ENCODE data around the gene TTC39B. TPM values are rescaled to one million over a fixed set of nuclear protein-coding genes. Genes with fewer than 3 reads are reported as not detected.
A peak's percentile ranks its signal among the peaks of the same experiment; 100 is the strongest.

TTC39B gene
- total and polyA plus RNA-seq, 4 experiments from 2014 or later, result 10.5 to 30.2 (median 19.9) TPM

GRCh38 chr9:15225564-15226126 lies 81.4 kb downstream of the TTC39B start:
- ChIA-PET CTCF (ENCODE audit: partially characterized antibody) (interaction anchor here (0.8 to 1.7 kb wide), 2 partner anchors 16 to 47 kb away, joined by 3 read pairs; no protein-coding TSS in a partner anchor), POLR2A (ENCODE audit: partially characterized antibody) (no interaction called here)
- Mint-ChIP-seq H3K9me3 (no peaks in the 10 kb centered on the region), H3K36me3 (peaks cover 38 to 39% of the 10 kb centered on the region in 2 donors), H3K4me1 (peaks cover 9 to 36% (median 28%) of the 10 kb centered on the region in 4 donors), H3K27ac (no peak overlapping the region), H3K27me3 (no peaks in the 10 kb centered on the region), H3K4me3 (no peak overlapping the region)
- intact Hi-C loops (cut with micrococcal nuclease), result no loop called here
- no peaks in the 10 kb centered on the region for H3K9me3 ChIP-seq (ENCODE audit: control insufficient read depth in 1 of 2, low read length in 2 of 2)
- H3K4me1 ChIP-seq (ENCODE audit: insufficient read depth, low read length), result peaks cover 11% of the 10 kb centered on the region
- no peaks in the 10 kb centered on the region for H3K27me3 ChIP-seq (ENCODE audit: insufficient read depth, low read length)
- H3K4me3 ChIP-seq (ENCODE audit: low read length in 2 of 2), result no peak overlapping the region
- H3K36me3 ChIP-seq (ENCODE audit: insufficient read depth, low read length), result peaks cover 7% of the 10 kb centered on the region
- no peak overlapping the region for H3K27ac ChIP-seq (ENCODE audit: low read depth, low read length)
- DNase-seq, result no peak

DNA sequence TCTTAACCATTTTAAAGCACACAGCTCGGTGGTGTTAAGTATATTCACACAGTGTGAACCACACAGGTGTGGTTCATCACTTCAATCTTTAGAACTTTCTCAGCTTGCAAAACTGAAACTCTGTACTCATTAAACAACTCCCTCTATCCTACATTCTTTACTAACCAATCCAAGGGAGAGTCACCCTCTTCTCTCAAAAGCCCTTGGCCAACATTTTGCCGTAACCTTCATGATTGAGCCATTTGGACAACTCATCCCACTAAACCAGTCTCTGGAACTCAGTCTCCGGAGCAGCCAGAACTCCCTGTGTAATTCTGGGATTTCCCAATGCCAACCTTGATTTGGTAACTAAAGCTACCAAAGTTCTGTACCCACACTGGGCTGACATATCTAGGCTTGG lies 84.7 kb downstream of the TTC39B start:
- ChIA-PET CTCF (ENCODE audit: partially characterized antibody) (interaction anchor here (2.1 to 3.6 kb wide), 2 partner anchors 10 to 11 kb away, joined by 7 to 23 read pairs; no protein-coding TSS in a partner anchor), POLR2A (ENCODE audit: partially characterized antibody) (no interaction called here)
- H3K4me3 Mint-ChIP-seq, result no peak overlapping the region
- no peak for DNase-seq
- Histone ChIP-seq H3K4me3 (ENCODE audit: low read length in 2 of 2) (no peak overlapping the region), H3K36me3 (ENCODE audit: insufficient read depth, low read length) (peaks cover 7% of the 10 kb centered on the region), H3K27me3 (ENCODE audit: insufficient read depth, low read length) (no peaks in the 10 kb centered on the region), H3K9me3 (ENCODE audit: control insufficient read depth in 1 of 2, low read length in 2 of 2) (no peaks in the 10 kb centered on the region), H3K4me1 (ENCODE audit: insufficient read depth, low read length) (no peaks in the 10 kb centered on the region), H3K27ac (ENCODE audit: low read depth, low read length) (no peak overlapping the region)
- peak overlapping the region in 2 of 7 donors; percentile 51 to 62 for H3K27ac Mint-ChIP-seq
- intact Hi-C loops (cut with micrococcal nuclease), result no loop called here
- peaks cover 5 to 21% (median 13%) of the 10 kb centered on the region in 4 donors for H3K4me1 Mint-ChIP-seq
- peaks cover 42 to 52% of the 10 kb centered on the region in 2 donors for H3K36me3 Mint-ChIP-seq
- no peaks in the 10 kb centered on the region for H3K9me3 Mint-ChIP-seq
- no peaks in the 10 kb centered on the region for H3K27me3 Mint-ChIP-seq

GRCh38 chr9:15221746-15222145 lies 85.3 kb downstream of the TTC39B start:
- no peak overlapping the region for H3K4me3 Mint-ChIP-seq
- DNase-seq, result no peak
- ChIA-PET CTCF (ENCODE audit: partially characterized antibody) (interaction anchor here (0.7 to 3.6 kb wide), 3 partner anchors 10 to 15 kb away, joined by 3 to 23 read pairs (median 7); no protein-coding TSS in a partner anchor), POLR2A (ENCODE audit: partially characterized antibody) (no interaction called here)
- H3K27ac Mint-ChIP-seq, result peak overlapping the region in 1 of 7 donors; percentile 51
- peaks cover 7% of the 10 kb centered on the region for H3K36me3 ChIP-seq (ENCODE audit: insufficient read depth, low read length)
- H3K27ac ChIP-seq (ENCODE audit: low read depth, low read length), result no peak overlapping the region
- intact Hi-C loops (cut with micrococcal nuclease), result no loop called here
- H3K27me3 ChIP-seq (ENCODE audit: insufficient read depth, low read length), result no peaks in the 10 kb centered on the region
- no peaks in the 10 kb centered on the region for H3K27me3 Mint-ChIP-seq
- H3K9me3 Mint-ChIP-seq, result no peaks in the 10 kb centered on the region
- H3K9me3 ChIP-seq (ENCODE audit: control insufficient read depth in 1 of 2, low read length in 2 of 2), result no peaks in the 10 kb centered on the region
- peaks cover 41 to 56% of the 10 kb centered on the region in 2 donors for H3K36me3 Mint-ChIP-seq
- H3K4me1 Mint-ChIP-seq, result peaks cover 5 to 19% (median 13%) of the 10 kb centered on the region in 4 donors
- H3K4me1 ChIP-seq (ENCODE audit: insufficient read depth, low read length), result no peaks in the 10 kb centered on the region
- no peak overlapping the region for H3K4me3 ChIP-seq (ENCODE audit: low read length in 2 of 2)

- ChIA-PET POLR2A (ENCODE audit: partially characterized antibody) (no interaction called here), CTCF (ENCODE audit: partially characterized antibody) (interaction anchor here (1.7 to 3.6 kb wide), 2 partner anchors 9 to 12 kb away, joined by 6 to 23 read pairs; no protein-coding TSS in a partner anchor)
- H3K27ac ChIP-seq (ENCODE audit: low read depth, low read length), result no peak overlapping the region
- intact Hi-C loops (cut with micrococcal nuclease), result no loop called here
- Mint-ChIP-seq H3K4me1 (peaks cover 6 to 17% (median 13%) of the 10 kb centered on the region in 4 donors), H3K36me3 (peaks cover 35 to 62% of the 10 kb centered on the region in 2 donors), H3K27me3 (no peaks in the 10 kb centered on the region), H3K27ac (peak overlapping the region in 5 of 7 donors; percentile 2 to 60 (median 17)), H3K9me3 (no peaks in the 10 kb centered on the region), H3K4me3 (no peak overlapping the region)
- H3K4me1 ChIP-seq (ENCODE audit: insufficient read depth, low read length), result no peaks in the 10 kb centered on the region
- no peak overlapping the region for H3K4me3 ChIP-seq (ENCODE audit: low read length in 2 of 2)
- DNase-seq, result no peak
- peaks cover 7% of the 10 kb centered on the region for H3K36me3 ChIP-seq (ENCODE audit: insufficient read depth, low read length)
- H3K9me3 ChIP-seq (ENCODE audit: control insufficient read depth in 1 of 2, low read length in 2 of 2), result no peaks in the 10 kb centered on the region
- no peaks in the 10 kb centered on the region for H3K27me3 ChIP-seq (ENCODE audit: insufficient read depth, low read length)
Observed at GRCh38 chr9:15220658-15221318, 86.2 kb downstream of the TTC39B start.

- intact Hi-C loops (cut with micrococcal nuclease), result no loop called here
- Histone ChIP-seq H3K9me3 (ENCODE audit: control insufficient read depth in 1 of 2, low read length in 2 of 2) (no peaks in the 10 kb centered on the region), H3K4me3 (ENCODE audit: low read length in 2 of 2) (no peak overlapping the region), H3K27me3 (ENCODE audit: insufficient read depth, low read length) (no peaks in the 10 kb centered on the region), H3K4me1 (ENCODE audit: insufficient read depth, low read length) (no peaks in the 10 kb centered on the region), H3K27ac (ENCODE audit: low read depth, low read length) (no peak overlapping the region), H3K36me3 (ENCODE audit: insufficient read depth, low read length) (peaks cover 7% of the 10 kb centered on the region)
- Mint-ChIP-seq H3K9me3 (no peaks in the 10 kb centered on the region), H3K36me3 (peaks cover 27 to 56% of the 10 kb centered on the region in 2 donors), H3K27me3 (no peaks in the 10 kb centered on the region), H3K27ac (peak overlapping the region in 3 of 7 donors; percentile 3 to 82 (median 35)), H3K4me1 (peaks cover 6 to 17% (median 12%) of the 10 kb centered on the region in 4 donors), H3K4me3 (no peak overlapping the region)
- DNase-seq, result no peak
- ChIA-PET POLR2A (ENCODE audit: partially characterized antibody) (no interaction called here), CTCF (ENCODE audit: partially characterized antibody) (interaction anchor here (1.7 to 3.6 kb wide), 2 partner anchors 8 to 11 kb away, joined by 6 to 23 read pairs; no protein-coding TSS in a partner anchor)
Observed at GRCh38 chr9:15219546-15219945, 87.5 kb downstream of the TTC39B start.

GRCh38 chr9:15218994-15219393 lies 88.0 kb downstream of the TTC39B start:
- ChIA-PET POLR2A (ENCODE audit: partially characterized antibody) (no interaction called here), CTCF (ENCODE audit: partially characterized antibody) (no interaction called here)
- Histone ChIP-seq H3K4me1 (ENCODE audit: insufficient read depth, low read length) (no peaks in the 10 kb centered on the region), H3K36me3 (ENCODE audit: insufficient read depth, low read length) (peaks cover 7% of the 10 kb centered on the region), H3K9me3 (ENCODE audit: control insufficient read depth in 1 of 2, low read length in 2 of 2) (no peaks in the 10 kb centered on the region), H3K27me3 (ENCODE audit: insufficient read depth, low read length) (no peaks in the 10 kb centered on the region), H3K27ac (ENCODE audit: low read depth, low read length) (no peak overlapping the region), H3K4me3 (ENCODE audit: low read length in 2 of 2) (no peak overlapping the region)
- no peaks in the 10 kb centered on the region for H3K9me3 Mint-ChIP-seq
- no peaks in the 10 kb centered on the region for H3K27me3 Mint-ChIP-seq
- H3K36me3 Mint-ChIP-seq, result peaks cover 22 to 51% of the 10 kb centered on the region in 2 donors
- intact Hi-C loops (cut with micrococcal nuclease), result no loop called here
- H3K4me1 Mint-ChIP-seq, result peaks cover 6 to 13% (median 10%) of the 10 kb centered on the region in 4 donors
- DNase-seq, result no peak
- H3K4me3 Mint-ChIP-seq, result no peak overlapping the region
- peak overlapping the region in 2 of 7 donors; percentile 15 to 82 for H3K27ac Mint-ChIP-seq

DNA sequence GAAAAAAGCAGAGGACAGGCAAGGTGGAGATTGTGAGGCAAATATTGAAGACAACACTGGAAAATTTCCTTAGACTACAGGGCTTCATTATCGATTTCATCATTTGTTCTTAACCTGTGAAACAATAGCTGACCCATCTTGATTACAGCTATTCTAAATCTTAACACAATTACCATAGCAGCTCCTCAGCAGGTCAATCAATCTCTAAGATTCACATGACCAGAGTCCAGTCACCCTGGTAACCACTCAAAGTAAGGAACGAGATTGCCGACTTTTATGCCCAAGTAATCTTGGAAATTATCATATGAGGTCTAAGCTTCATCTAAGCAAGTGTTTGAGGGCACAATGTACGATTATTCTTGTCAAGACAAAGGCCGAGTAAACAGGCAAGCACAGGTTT lies 93.8 kb downstream of the TTC39B start:
- Mint-ChIP-seq H3K4me1 (peaks cover 3 to 10% (median 6%) of the 10 kb centered on the region in 4 donors), H3K4me3 (no peak overlapping the region), H3K27me3 (no peaks in the 10 kb centered on the region), H3K9me3 (no peaks in the 10 kb centered on the region), H3K36me3 (peaks cover 27 to 56% of the 10 kb centered on the region in 2 donors), H3K27ac (peak overlapping the region in 3 of 7 donors; percentile 42 to 80 (median 69))
- ChIA-PET CTCF (ENCODE audit: partially characterized antibody) (interaction anchor here (0.7 to 5.7 kb wide), 15 partner anchors 8 to 394 kb away, joined by 3 to 70 read pairs (median 7); partner anchors contain the start of gene TTC39B), POLR2A (ENCODE audit: partially characterized antibody) (interaction anchor here (0.6 kb wide), 1 partner anchor 396 kb away, joined by 3 read pairs; no protein-coding TSS in a partner anchor)
- Histone ChIP-seq H3K27me3 (ENCODE audit: insufficient read depth, low read length) (no peaks in the 10 kb centered on the region), H3K27ac (ENCODE audit: low read depth, low read length) (no peak overlapping the region), H3K9me3 (ENCODE audit: control insufficient read depth in 1 of 2, low read length in 2 of 2) (no peaks in the 10 kb centered on the region), H3K4me3 (ENCODE audit: low read length in 2 of 2) (no peak overlapping the region), H3K36me3 (ENCODE audit: insufficient read depth, low read length) (peaks cover 5% of the 10 kb centered on the region), H3K4me1 (ENCODE audit: insufficient read depth, low read length) (no peaks in the 10 kb centered on the region)
- intact Hi-C loops (cut with micrococcal nuclease), result no loop called here
- DNase-seq, result no peak

All from CD4-positive, alpha-beta memory T cell (primary cell).